Testis (tissue), 5 donors: ENCODE data around the gene CASTOR1. TPM values are rescaled to one million over a fixed set of nuclear protein-coding genes. Genes with fewer than 3 reads are reported as not detected.
"Not testable (repeated sequence)": the region's sequence is repeated elsewhere in the genome, so short reads cannot be mapped to it uniquely, and the experiment has no call there.

Source experiments
- DNase-seq: peaks from one replicate; pipeline ENCODE4 v3.0.0-alpha.2; 2019
- H3K27ac ChIP-seq, 2 donors: fragments of 200-600 bp; sonication (generic); one replicate each; pipeline ENCODE4 v1.5.1; 2019
- H3K27me3 ChIP-seq: fragments of 200-600 bp; sonication (generic); one replicate; pipeline ENCODE4 v1.5.1; 2019
- H3K36me3 ChIP-seq: fragments of 200-600 bp; sonication (generic); one replicate; pipeline ENCODE4 v1.5.1; 2017; ENCODE audit warnings: low read depth; ENCODE audit errors: missing control alignments
- H3K4me1 ChIP-seq: fragments of 200-600 bp; sonication (generic); one replicate; pipeline ENCODE4 v1.5.1; 2019
- H3K4me3 ChIP-seq, 2 donors: fragments of 200-600 bp; sonication (generic); one replicate each; pipeline ENCODE4 v1.5.1; 2017 to 2019
- H3K9me3 ChIP-seq: fragments of 200-600 bp; sonication (generic); one replicate; pipeline ENCODE4 v1.5.1; 2017
- CTCF ChIP-seq, 3 experiments: fragments of 450-650 bp in 2 of 3; fragments of 200-600 bp in 1 of 3; sonication (generic) in 1 of 3; IDR thresholded peaks; one replicate each; pipeline ENCODE4 v1.5.1; 2016 to 2019; ENCODE audit warnings: antibody characterized with exemption in 3 of 3, mild to moderate bottlenecking in 2 of 3, moderate library complexity in 1 of 3
- POLR2A ChIP-seq: fragments of 450-650 bp; IDR thresholded peaks from one replicate; pipeline ENCODE4 v1.6.1; 2017; ENCODE audit warnings: antibody characterized with exemption, mild to moderate bottlenecking, moderate library complexity
- WGBS, 2 donors: methylation state at CpG; one replicate each; pipeline ENCODE4 v1.1.5; 2018; 5-methylcytosine and 5-hydroxymethylcytosine counted together
- intact Hi-C: fragments of 100-400 bp; cut with DNase I; formaldehyde crosslinking; loops from one replicate; pipeline ENCODE4 v1.15.1; 2023; ENCODE audit warnings: low total_unique reads
- long read RNA-seq, 2 donors: transcript quantifications; one replicate each; lab custom pipeline, GENCODE V29; 2026
- polyA plus RNA-seq: library from polyadenylated mRNA; stranded (reverse); fragments of 350-450 nt; fragmentation: Illumina TruSeq; extraction: RNeasy Lipid Tissue Mini Kit (QIAGEN cat#74804); gene quantifications from one replicate; pipeline ENCODE4 v1.2.3, GENCODE V29; 2014; ENCODE audit warnings: low read depth, low replicate concordance; ENCODE audit not compliant: insufficient read depth
- total RNA-seq, 2 donors: library from RNA; depleted of rRNA; stranded (reverse); fragments of >200 nt; gene quantifications; one replicate each; pipeline ENCODE4 v1.2.3, GENCODE V29; 2016

The CASTOR1 gene
- total RNA-seq, result 10 to 100 TPM; 36.7 to 71.4 TPM
- 32.8 TPM for polyA plus RNA-seq
- long read RNA-seq, donor 1, partial matches to known transcripts, result 0 of 3 reads
- long read RNA-seq, donor 1, other reads (novel, unspliced or antisense), result 0 of 3 reads
- long read RNA-seq, donor 2, partial matches to known transcripts, result 0 of 3 reads
- long read RNA-seq, donor 2, other reads (novel, unspliced or antisense), result 0 of 3 reads

DNA sequence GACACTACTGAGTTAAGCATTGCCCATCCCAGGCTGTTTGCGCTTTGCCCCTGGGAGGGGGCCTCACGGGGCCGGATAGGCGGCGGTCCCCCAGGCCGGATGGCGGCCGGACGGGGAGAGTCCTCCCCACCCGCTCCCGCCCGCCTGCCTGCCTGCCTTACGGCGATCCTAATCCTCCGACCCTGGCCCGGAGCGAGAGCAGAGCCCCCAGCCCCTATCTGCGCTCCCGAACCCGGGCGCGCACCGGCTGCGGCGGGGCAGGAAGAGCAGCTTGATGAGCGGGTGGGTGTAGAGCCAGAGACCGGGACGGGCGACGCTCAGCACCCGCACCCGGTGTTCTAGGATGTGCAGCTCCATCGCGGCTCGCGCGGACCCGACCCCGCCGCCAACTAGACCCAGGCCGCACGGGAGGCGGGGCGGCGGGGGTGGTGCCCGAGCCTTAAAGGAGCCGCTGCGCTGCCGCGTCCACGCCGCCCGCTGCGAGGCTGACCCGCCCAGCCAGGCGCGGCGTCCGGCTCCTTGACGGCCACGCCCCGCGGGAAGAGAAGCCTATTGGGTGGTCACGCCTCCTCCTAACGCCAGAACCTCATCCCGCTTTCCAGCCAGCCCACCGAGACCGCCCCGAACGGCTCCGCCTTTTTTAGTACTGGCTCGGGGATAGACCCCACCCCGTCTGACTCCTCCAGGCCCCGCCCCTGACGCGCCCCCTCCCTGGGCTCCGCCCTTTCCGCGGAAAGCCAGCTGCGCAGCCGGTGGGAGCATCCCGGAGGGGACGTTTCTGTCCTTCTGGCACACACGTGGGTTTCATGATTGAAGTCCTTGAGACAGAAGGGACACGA lies at the start of gene CASTOR1:
Gene CASTOR1, minus strand, starts transcription at position 365 of the 839 bp plus-strand sequence. Its CDS starts 8 bp downstream, at position 357.
- TF ChIP-seq CTCF (IDR thresholded peaks at IDR 0.05), result no peak
- TF ChIP-seq POLR2A, result peak; percentile 57
- WGBS, 2 donors, result 0 to 1% methylated on average over 27 to 39 of the region's 85 CpGs
- Histone ChIP-seq H3K27ac (peak within 1 kb of the TSS; percentile 85), H3K4me3 (peak within 1 kb of the TSS; percentile 90 to 92), H3K36me3 (no peaks in the 10 kb centered on the region), H3K27me3 (no peaks in the 10 kb centered on the region), H3K9me3 (no peaks in the 10 kb centered on the region), H3K4me1 (peaks cover 35% of the 10 kb centered on the region)
- intact Hi-C loops, result no loop called here
- DNase-seq, result peak; percentile 99

- WGBS, 2 donors, result 95 to 98% methylated on average over 7 of the region's 7 CpGs
- H3K4me1 ChIP-seq, result peaks cover 18% of the 10 kb centered on the region
Measured at GRCh38 chr22:30338802-30339201, 49.5 kb upstream of the CASTOR1 start.

GRCh38 chr22:30338341-30338740 lies 49.0 kb upstream of the CASTOR1 start:
- H3K27ac ChIP-seq, H3K9me3 ChIP-seq, intact Hi-C loops, H3K4me3 ChIP-seq, DNase-seq, H3K27me3 ChIP-seq, H3K36me3 ChIP-seq: not testable (repeated sequence)
- 87 to 88% methylated on average over 9 of the region's 9 CpGs for WGBS, 2 donors
- H3K4me1 ChIP-seq, result peaks cover 18% of the 10 kb centered on the region

More at GRCh38 chr22:30338802-30339201, 49.5 kb upstream of the CASTOR1 start:
- intact Hi-C loops, result no loop called here
- no peaks in the 10 kb centered on the region for H3K9me3 ChIP-seq
- no peak for DNase-seq
- TF ChIP-seq POLR2A (no peak), CTCF (IDR thresholded peaks at IDR 0.05) (no peak)
- H3K36me3 ChIP-seq, result no peaks in the 10 kb centered on the region
- H3K27me3 ChIP-seq, result no peaks in the 10 kb centered on the region
- no peak overlapping the region for H3K4me3 ChIP-seq
- no peak overlapping the region for H3K27ac ChIP-seq

DNA sequence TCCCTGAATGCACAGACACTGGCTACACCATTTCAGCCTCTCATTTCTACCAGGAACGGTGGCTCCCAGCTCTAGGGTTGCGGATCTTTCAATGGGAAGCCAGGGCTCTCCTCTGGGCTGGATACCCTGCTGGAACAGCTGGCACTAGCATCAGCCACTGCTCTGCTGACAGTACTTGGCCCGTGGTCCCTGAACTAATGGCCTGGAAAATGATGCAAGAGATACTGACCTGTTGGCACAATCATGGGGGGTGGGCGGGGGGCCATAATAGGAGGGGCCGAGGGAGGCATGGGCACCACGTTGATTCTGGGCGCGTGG lies 48.1 kb upstream of the CASTOR1 start:
- no peak overlapping the region for H3K4me3 ChIP-seq
- H3K36me3 ChIP-seq, result no peaks in the 10 kb centered on the region
- intact Hi-C loops, result no loop called here
- H3K4me1 ChIP-seq, result peaks cover 18% of the 10 kb centered on the region
- H3K27me3 ChIP-seq, result no peaks in the 10 kb centered on the region
- TF ChIP-seq CTCF (IDR thresholded peaks at IDR 0.05) (no peak), POLR2A (no peak)
- WGBS, 2 donors, result 91 to 98% methylated on average over 6 to 8 of the region's 8 CpGs
- no peak overlapping the region for H3K27ac ChIP-seq
- H3K9me3 ChIP-seq, result no peaks in the 10 kb centered on the region
- DNase-seq, result no peak

GRCh38 chr22:30336752-30337460 lies 47.6 kb upstream of the CASTOR1 start:
- Histone ChIP-seq H3K9me3 (no peaks in the 10 kb centered on the region), H3K36me3 (no peaks in the 10 kb centered on the region), H3K27ac (no peak overlapping the region), H3K4me3 (no peak overlapping the region), H3K27me3 (no peaks in the 10 kb centered on the region), H3K4me1 (peaks cover 14% of the 10 kb centered on the region)
- intact Hi-C loops, result no loop called here
- 93 to 98% methylated on average over 4 of the region's 4 CpGs for WGBS, 2 donors
- TF ChIP-seq CTCF (IDR thresholded peaks at IDR 0.05) (no peak), POLR2A (no peak)
- no peak for DNase-seq
